Fibroblast of the aortic adventitia (primary cell): ENCODE results near the gene ARID1A. TPM values are rescaled to one million over a fixed set of nuclear protein-coding genes. Genes with fewer than 3 reads are reported as not detected.

Source experiments
- DNase-seq: peaks from one replicate; pipeline ENCODE4 v3.0.0-alpha.2; 2010; ENCODE audit warnings: low read depth
- H3K4me3 ChIP-seq: 2 replicates; pipeline ENCODE4 v1.5.1; 2011; ENCODE audit warnings: low read depth, mild to moderate bottlenecking, control low read depth, low read length, moderate library complexity
- total RNA-seq: library from RNA; depleted of rRNA; stranded (reverse); fragments of >200 nt; gene quantifications from 2 replicates; pipeline ENCODE4 v1.2.3, GENCODE V29; 2012; ENCODE audit warnings: low replicate concordance
- TF ChIP-seq, protein P1 (sequence below): IDR thresholded peaks from 2 replicates; pipeline ENCODE4 v1.5.1; 2011; ENCODE audit warnings: mild to moderate bottlenecking, low read length, control low read depth, inconsistent platforms; ENCODE audit not compliant: insufficient read depth

The ARID1A gene
- total RNA-seq, 1 donor: 26.9 TPM

DNA sequence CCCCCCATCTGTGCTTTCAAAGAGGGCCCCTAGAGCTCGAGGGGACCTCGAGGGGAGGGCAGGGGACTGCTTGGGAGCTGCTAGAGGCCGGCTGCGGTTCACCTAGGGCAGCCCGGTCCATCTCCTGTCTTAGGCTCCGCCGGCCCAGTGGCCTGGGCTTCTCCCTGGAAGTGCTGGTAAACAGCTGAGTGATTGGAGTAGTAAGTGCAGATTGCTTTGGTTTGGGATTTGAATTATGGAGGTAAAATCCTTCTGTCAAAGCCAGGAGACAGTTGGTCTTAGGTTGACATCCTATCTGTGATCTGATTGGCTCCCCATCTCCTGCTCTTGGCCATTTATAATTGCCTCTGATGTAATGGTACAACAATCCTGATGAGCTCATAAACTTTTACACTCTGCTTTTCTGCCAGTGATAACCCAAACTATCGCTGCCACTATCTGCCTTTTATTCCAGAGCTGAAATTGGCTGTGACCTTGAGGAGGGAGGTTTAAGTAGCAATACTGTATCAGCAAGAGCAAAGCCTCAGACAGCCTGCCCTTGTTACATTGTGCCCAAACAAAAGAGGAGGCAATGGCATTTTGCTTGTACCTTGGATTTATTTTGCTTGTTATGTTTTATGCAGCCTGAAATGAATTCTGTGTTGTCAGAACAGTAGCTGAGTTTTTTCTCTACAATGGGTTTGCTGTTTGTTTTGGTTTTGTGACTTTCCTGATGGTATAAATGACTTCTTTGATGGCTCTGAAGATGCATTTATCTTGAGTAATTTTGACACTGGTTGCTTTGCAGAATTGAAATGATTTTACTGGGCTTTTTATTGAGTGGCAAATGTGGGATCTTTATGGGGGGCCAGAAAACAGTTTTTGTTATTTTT is 2.4 kb downstream of the ARID1A start:
- H3K4me3 ChIP-seq: peak overlapping the region; percentile 79
- DNase-seq: peak; percentile 97
- TF ChIP-seq, protein P1, sequence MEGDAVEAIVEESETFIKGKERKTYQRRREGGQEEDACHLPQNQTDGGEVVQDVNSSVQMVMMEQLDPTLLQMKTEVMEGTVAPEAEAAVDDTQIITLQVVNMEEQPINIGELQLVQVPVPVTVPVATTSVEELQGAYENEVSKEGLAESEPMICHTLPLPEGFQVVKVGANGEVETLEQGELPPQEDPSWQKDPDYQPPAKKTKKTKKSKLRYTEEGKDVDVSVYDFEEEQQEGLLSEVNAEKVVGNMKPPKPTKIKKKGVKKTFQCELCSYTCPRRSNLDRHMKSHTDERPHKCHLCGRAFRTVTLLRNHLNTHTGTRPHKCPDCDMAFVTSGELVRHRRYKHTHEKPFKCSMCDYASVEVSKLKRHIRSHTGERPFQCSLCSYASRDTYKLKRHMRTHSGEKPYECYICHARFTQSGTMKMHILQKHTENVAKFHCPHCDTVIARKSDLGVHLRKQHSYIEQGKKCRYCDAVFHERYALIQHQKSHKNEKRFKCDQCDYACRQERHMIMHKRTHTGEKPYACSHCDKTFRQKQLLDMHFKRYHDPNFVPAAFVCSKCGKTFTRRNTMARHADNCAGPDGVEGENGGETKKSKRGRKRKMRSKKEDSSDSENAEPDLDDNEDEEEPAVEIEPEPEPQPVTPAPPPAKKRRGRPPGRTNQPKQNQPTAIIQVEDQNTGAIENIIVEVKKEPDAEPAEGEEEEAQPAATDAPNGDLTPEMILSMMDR: no peak

DNA sequence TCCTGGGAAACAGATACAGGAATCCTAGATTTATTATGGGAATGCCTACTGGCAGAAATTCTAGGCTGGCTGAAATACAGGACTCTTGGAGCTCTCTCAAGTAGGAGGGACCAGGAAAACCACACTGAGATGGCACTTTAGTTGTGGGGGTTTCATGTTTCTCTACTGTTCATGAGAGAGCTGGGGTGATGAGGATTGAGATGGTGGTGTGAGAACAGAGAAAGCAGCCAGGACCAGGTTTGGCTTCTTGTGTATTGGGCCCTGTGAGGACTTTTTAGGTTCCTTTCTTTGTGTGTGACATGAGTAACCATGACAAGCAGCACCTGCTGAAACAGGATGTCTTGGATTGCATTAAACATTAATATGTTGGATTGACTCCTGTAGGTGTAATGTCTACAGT is 4.9 kb downstream of the ARID1A start:
- peak; percentile 61 for DNase-seq
- TF ChIP-seq, protein P1: no peak
- no peak overlapping the region for H3K4me3 ChIP-seq

DNA sequence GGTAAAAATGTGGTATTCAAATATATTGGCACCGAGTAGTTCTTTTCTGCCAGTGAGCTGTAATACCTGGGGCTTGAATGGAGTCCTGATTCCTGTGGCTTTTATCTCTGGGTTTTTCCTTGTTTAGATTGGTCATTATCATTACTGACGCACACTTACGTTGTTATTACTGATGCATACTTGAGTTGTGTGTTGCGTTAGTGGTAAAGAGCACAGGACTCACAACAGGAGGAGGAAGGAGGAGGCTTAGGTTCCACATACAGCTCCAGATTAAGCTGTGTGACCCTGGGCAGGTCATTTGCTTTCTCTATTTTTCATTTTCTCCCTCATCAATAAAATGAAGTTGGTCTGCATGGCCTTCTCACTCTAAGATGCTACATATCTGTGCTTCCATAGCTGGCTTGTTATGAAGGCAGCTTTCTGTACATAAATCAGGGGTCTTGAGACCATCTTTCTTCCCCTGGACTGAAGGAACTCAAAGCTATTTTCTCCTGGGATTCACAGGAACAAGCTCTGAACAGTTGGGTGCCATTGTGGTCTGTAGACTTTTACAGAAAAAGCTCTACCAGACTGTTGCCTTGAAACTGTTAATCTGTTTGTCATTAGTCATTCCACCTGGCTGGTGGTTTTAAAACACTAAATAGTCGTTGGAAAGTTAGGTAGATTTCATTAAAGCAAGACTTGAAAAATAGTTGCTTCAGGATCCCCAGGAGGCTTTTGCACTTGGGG is 5.6 kb downstream of the ARID1A start:
- no peak overlapping the region for H3K4me3 ChIP-seq
- TF ChIP-seq, protein P1: no peak
- peak; percentile 60 for DNase-seq

DNA sequence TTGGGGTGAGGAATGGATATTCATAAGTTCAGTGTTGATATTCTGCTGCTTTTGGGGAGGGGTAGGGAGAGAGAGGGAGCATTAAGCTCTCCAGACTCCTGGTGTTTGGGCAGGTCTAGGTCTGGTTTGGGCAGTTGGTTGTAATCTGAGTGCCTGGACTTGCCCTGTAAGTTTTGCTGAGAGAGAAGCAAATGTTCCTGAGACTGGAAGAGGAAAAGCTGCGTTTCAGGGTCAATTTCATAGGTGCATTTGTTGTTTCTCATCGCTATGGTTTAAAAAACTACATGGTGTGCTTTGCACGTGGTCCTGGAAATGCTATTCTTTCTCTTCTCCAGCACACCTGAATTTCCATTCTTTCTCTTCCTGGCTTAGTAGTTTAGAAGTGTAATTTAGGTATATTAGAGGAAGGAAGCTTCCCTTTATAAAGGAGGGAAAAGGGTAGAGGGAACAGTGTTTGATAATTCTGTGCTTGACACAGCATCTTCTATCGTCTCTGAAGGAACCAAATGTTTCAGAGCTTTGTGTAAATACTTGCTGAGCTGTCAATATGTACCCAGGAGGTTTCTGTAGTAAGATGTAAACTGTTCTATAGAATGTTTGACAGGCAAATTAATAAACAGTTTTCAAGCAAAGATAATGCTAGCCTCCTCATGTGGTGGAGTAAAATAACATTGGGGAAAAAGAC is 6.3 kb downstream of the ARID1A start:
- no peak for DNase-seq
- no peak overlapping the region for H3K4me3 ChIP-seq
- TF ChIP-seq, protein P1: no peak

DNA sequence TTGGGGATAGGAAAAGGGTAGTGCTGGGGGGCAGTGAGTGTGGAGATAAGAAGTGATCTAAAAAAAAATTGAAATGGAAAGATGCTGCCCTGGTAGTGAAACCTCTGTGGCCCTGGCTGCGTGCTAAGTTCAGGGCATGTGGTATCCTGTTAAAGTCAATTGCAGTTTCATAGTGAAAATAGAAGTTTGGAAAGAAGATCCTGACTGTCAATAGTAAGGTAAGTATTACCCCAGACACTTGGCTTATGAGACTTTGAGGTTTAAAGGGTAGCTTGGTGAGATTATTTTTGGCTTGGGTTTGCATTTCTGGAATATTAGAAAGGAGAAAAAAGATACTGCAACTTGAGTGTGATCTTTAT is 6.8 kb downstream of the ARID1A start:
- DNase-seq: no peak
- H3K4me3 ChIP-seq: no peak overlapping the region
- TF ChIP-seq, protein P1: no peak

DNA sequence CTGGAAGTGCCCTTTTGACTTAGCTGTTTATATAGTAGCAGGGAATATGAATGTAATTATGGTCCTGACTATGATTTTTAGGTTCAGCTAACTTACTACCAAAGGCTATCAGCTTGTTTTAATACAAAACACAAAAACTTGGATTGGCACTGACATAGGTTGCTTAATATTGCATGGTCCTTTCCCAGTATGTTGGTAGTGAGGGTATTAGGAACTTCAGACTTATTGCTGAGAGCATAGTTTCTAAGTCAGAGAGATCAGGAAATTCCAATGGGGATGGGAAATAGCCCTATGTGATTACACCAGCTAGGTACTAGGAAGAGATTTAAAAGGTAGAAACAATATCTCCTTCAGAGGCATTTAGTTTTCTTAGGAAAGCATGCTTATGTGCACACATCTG is 7.7 kb downstream of the ARID1A start:
- peak; percentile 62 for DNase-seq
- H3K4me3 ChIP-seq: no peak overlapping the region
- TF ChIP-seq, protein P1: no peak
